ENCODE results near the gene ITPA. TPM values are rescaled to one million over a fixed set of nuclear protein-coding genes. Genes with fewer than 3 reads are reported as not detected.

Gene ITPA
- total RNA-seq, 3 donors from 2014 or later (not counting 1 experiment from before 2014, with no cell fraction given): 49.6 to 53.2 (median 50.2) TPM

- H3K4me1 Mint-ChIP-seq: peaks cover 27 to 28% of the 10 kb centered on the region in 2 donors
- Histone ChIP-seq H3K4me3 (ENCODE audit: low read length) (no peak overlapping the region), H3K36me3 (ENCODE audit: control insufficient read depth, insufficient read depth, low read length) (no peaks in the 10 kb centered on the region), H3K27ac (ENCODE audit: low read length) (no peak overlapping the region), H3K9me3 (ENCODE audit: control insufficient read depth, insufficient read depth, low read length) (no peaks in the 10 kb centered on the region), H3K4me1 (ENCODE audit: control insufficient read depth, insufficient read depth, low read length) (peaks cover 23% of the 10 kb centered on the region), H3K27me3 (ENCODE audit: control insufficient read depth, insufficient read depth, low read length) (peaks cover 3% of the 10 kb centered on the region)
- H3K27me3 Mint-ChIP-seq (ENCODE audit: low read depth in 2 of 2): peaks cover 0 to 11% of the 10 kb centered on the region in 2 donors
- 82% methylated on average over 11 of the region's 11 CpGs for WGBS (ENCODE audit: insufficient coverage)
- peak overlapping the region; percentile 13 for H3K4me3 Mint-ChIP-seq
- TF ChIP-seq CTCF (IDR thresholded peaks at IDR 0.05): no peak
- no peak for DNase-seq
- H3K36me3 Mint-ChIP-seq: no peaks in the 10 kb centered on the region
- no peak overlapping the region for H3K27ac Mint-ChIP-seq
- H3K9me3 Mint-ChIP-seq: no peaks in the 10 kb centered on the region
- intact Hi-C loops (cut with micrococcal nuclease): no loop called here
- ATAC-seq: no peak
These were observed 47.2 kb upstream of the ITPA start for GRCh38 chr20:3162080-3162611.

DNA sequence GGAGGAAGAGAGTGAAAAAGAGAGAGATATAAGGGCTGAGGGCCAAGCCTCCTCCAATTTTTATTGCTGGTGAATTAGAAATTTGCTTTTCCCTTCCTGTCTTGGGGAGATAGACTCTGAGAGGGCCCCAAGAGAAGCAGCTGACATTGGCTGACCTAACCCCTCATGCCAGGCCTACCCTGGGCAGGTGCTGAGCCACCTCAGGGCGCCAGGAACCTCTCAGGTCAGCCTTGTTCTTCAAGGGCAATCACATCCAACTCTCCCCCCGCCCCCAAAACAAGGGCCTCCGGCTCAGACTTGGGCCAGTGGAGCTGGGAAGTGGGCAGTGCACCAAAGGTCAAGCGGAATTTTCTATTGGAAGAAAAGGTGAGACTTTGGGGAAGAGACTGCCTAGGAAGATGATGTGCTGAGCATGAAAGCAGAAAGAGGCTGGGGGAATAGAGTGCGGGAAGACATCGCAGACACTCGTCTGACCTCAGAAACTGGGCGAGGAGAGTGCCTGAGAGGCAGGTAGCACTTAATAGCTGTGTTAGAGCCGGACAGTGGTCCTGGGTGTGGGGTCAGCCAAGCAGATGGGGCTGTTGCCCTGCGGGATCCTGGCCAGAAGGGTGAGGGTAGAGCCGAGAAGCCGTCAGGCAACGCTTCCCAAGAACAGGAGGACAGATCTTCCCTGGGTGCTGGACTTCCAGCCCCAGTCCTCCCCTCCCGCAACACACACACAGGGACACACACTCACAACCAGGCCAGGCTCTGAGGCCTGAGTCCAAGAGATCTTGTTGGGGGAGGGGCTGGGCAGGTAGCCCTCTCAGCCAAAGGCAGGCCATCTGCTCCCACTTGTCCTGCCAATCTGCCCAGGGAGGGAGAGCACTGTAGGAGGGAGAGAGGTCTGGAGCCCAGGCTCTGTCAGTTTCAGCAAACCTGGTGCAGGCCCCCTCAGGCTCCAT is 45.9 kb upstream of the ITPA start:
- H3K27me3 ChIP-seq (ENCODE audit: control insufficient read depth, insufficient read depth, low read length): peaks cover 8% of the 10 kb centered on the region
- Mint-ChIP-seq H3K9me3 (no peaks in the 10 kb centered on the region), H3K36me3 (no peaks in the 10 kb centered on the region), H3K27me3 (ENCODE audit: low read depth in 2 of 2) (peaks cover 1 to 16% of the 10 kb centered on the region in 2 donors), H3K4me1 (peaks cover 16 to 17% of the 10 kb centered on the region in 2 donors), H3K27ac (no peak overlapping the region), H3K4me3 (no peak overlapping the region)
- H3K9me3 ChIP-seq (ENCODE audit: control insufficient read depth, insufficient read depth, low read length): no peaks in the 10 kb centered on the region
- 92% methylated on average over 12 of the region's 14 CpGs for WGBS (ENCODE audit: insufficient coverage)
- no peaks in the 10 kb centered on the region for H3K36me3 ChIP-seq (ENCODE audit: control insufficient read depth, insufficient read depth, low read length)
- TF ChIP-seq CTCF (IDR thresholded peaks at IDR 0.05): no peak
- DNase-seq: no peak
- no peak for ATAC-seq
- H3K4me3 ChIP-seq (ENCODE audit: low read length): no peak overlapping the region
- peaks cover 15% of the 10 kb centered on the region for H3K4me1 ChIP-seq (ENCODE audit: control insufficient read depth, insufficient read depth, low read length)
- intact Hi-C loops (cut with micrococcal nuclease): no loop called here
- no peak overlapping the region for H3K27ac ChIP-seq (ENCODE audit: low read length)

- no peak overlapping the region for H3K4me3 Mint-ChIP-seq
- no peaks in the 10 kb centered on the region for H3K9me3 Mint-ChIP-seq
- H3K36me3 Mint-ChIP-seq: no peaks in the 10 kb centered on the region
- no peaks in the 10 kb centered on the region for H3K36me3 ChIP-seq (ENCODE audit: control insufficient read depth, insufficient read depth, low read length)
- no peak overlapping the region for H3K4me3 ChIP-seq (ENCODE audit: low read length)
- H3K27me3 ChIP-seq (ENCODE audit: control insufficient read depth, insufficient read depth, low read length): peaks cover 8% of the 10 kb centered on the region
- ATAC-seq (no peak), DNase-seq (no peak)
- 88% methylated on average over 32 of the region's 32 CpGs for WGBS (ENCODE audit: insufficient coverage)
- intact Hi-C loops (cut with micrococcal nuclease): no loop called here
- peaks cover 10 to 25% of the 10 kb centered on the region in 2 donors for H3K27me3 Mint-ChIP-seq (ENCODE audit: low read depth in 2 of 2)
- TF ChIP-seq CTCF (IDR thresholded peaks at IDR 0.05): no peak
- H3K27ac ChIP-seq (ENCODE audit: low read length): no peak overlapping the region
- H3K4me1 ChIP-seq (ENCODE audit: control insufficient read depth, insufficient read depth, low read length): peaks cover 7% of the 10 kb centered on the region
- no peaks in the 10 kb centered on the region for H3K9me3 ChIP-seq (ENCODE audit: control insufficient read depth, insufficient read depth, low read length)
- H3K27ac Mint-ChIP-seq: no peak overlapping the region
- H3K4me1 Mint-ChIP-seq: peaks cover 8% of the 10 kb centered on the region in 2 donors
These were observed 45.1 kb upstream of the ITPA start for GRCh38 chr20:3164043-3164762.
